NOMO-1 treated with DMSO at 0.1 percent for 48 hours (cell line): ENCODE results near the gene C17orf67.

ENCODE experiments used
- DNase-seq: peaks from one replicate; lab custom pipeline; 2025; ENCODE audit not compliant: unreplicated experiment; lab: John Stamatoyannopoulos, UW

The C17orf67 gene

DNA sequence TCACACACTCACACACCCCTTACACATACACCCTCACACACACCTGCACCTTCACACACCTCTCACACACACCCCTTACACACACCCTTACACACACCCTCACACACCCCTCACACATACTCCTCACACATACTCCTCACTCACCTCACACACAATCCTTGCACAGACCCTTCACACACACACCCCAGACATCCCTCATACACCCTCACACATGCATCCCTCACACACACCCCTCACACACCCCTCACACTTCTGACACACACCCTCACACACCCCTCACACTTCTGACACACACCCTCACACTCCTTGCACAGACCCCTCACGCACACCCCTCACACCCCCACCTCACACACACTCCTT, 23.9 kb downstream of the C17orf67 start:
- DNase-seq, result no peak

DNA sequence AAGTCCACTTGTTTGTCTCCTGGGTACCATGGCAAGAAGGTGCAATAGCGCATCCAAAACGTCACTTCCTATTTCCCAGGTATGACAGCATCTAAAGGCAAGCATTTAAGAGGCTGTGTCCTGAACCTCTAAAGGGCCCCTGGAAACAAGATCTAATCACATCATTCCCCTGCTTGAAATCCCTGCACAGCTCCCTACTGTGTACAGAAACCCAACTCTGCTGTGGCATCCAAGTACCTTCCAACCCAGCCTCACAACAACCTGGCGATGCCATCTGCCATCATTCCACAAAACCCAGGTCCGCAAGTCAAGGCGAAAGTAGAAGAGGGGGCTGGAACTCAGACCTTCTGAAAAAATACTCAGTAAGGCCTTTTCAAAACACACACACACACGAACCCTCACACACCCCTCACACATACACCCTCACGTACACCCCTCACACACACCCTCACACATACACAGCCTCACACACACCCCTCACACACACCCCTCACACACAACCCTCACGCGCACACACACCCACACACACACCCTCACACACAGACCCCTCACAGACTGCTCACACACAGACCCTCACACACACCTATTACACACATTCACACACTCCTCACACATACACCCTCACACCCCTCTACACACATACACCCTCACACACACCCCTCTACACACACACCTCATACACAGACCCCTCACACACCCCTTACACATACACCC, 24.5 kb downstream of the C17orf67 start:
- DNase-seq, result no peak

DNA sequence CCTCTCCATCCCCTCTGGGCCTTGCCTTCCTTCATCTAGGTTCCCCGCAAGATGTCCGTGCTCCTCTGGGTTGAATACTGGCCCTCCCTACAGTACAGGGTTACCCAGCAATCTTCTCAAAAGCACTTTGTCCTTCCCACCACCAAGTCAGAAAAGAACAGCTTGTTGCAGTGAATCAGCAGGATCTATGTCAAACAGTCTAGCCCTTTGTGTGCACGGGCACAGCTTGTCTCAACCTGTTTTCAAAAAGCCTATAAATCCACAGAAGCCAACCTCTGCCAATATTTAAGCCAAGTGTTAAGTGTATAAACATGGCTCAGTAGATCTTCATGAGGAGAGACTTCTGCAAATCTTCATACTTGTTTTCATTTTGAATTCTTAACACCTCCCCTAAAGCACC, 25.2 kb downstream of the C17orf67 start:
- DNase-seq, result no peak

DNA sequence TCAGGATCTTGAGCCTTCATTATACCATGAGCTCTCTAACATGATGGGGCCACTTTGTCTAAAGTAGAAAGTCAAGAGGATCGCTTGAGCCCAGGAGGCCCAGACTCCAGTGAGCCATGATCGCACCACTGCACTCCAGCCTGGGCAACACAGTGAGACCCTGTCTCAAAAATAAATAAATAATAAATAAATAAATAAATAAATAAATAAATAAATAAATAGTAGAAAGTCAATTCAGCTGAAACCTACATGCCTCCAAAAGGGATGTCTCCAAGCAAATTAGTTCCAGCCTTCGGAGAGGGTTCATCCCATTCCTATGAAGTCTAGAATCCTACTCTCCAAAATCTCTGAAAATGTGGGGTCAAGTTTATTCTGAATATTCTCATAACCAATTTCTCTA, 26.0 kb downstream of the C17orf67 start:
- no peak for DNase-seq

DNA sequence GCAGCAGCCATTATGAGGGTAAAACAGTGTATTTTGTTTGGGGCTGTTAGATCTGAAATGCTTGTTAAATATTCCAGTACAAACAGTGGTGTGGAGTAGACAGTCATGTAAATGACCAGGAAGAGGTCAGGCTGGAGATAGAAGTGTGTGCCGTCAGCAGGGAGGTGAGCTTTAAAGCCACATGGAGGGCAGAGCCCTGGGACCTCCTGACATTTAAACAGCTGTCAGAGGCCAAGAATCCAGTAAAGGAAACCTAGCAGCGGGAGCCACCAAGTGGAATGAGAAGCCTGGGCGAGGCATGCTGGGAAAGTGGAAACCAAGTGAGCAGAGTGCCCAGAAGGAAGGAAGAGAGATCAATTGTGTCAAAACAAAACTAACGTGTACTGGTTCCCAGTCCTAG, 26.8 kb downstream of the C17orf67 start:
- DNase-seq, result no peak

DNA sequence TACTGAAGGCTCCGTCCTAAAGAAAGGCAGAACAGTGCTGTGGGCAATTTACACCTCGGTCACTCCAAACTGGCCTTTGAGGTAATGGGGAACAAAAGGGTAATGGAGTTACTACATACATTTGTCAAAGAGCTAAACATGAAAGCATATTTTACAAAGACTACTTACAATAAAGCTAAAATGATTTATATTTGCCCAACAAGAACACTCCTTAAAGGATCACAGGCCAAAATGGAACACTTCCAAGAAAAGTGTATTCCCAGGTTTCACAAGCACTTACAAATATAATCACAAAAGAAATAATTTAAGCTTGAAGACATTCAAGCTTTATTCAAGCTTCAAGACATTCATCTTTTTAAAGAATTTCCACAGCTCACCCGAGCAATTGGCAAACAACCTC, 29.3 kb downstream of the C17orf67 start:
- DNase-seq, result no peak

DNA sequence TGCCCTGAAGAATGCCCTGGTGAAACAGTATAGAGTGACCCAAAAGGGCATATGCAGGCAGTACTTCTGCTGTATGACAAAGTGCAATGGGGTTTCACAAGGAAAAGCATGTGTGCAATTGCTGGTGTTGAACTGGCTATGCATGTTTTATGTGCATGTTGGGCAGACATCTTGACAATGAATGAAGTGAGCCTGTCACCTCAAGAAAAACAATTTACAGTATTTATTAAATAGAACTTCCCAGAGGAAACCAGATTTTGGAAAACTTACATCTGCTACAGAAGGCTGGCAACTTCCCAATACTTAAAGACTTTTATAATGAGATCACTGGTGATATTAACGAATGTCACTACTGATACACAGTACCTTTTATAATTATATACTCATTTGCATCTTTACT, 30.6 kb downstream of the C17orf67 start:
- no peak for DNase-seq

DNA sequence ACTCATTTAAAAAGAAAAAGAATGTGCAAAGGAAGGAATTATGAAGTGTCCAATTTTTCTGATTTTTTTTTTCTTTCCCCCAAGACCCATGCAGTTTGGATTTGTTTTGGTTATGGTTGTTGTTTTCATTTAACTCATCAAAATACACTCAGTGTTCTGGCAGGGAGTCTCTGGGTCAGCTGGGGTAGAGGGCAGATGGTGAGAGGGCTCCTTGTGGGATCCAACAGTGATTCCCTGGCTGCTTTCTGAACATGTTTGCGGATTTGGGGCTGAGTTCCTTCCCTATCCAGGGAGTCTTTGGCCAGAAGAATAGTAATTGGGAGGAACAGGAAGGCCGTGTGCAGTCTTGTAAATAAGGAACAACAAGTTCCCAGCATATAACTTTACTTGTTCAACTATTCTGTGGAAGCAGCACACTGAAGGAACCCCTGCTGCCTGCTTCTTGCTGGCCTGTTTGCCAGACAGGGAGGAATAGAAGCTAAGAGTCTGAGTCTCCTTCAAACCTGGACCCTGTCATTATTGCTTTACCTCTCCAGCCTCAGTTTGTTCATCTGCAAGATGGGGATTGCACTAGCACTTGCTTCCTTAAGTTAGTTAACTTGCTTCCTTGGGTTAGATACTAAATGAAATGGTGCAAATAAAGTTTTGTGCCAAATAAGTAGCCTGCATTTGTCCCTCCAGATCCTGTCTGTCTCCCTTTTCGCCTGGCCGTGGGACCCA, 32.1 kb downstream of the C17orf67 start:
- no peak for DNase-seq

DNA sequence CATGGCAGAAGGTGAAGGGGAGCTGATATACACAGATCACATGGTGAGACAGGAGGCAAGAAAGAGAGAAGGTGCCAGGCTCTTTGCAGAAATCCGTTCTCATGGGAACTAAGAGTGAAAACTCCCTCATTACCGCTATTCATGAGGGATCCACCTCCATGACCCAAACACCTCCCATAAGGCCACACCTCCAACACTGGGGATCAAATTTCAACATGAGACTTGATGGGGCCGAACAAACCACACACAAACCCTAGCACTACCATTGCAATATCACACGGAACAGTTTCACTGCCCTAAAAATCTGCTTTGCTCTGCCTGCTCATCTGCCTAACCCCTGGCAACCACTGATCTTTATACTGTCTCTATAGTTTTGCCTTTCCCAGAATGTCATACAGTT, 34.8 kb downstream of the C17orf67 start:
- peak; percentile 87 for DNase-seq

DNA sequence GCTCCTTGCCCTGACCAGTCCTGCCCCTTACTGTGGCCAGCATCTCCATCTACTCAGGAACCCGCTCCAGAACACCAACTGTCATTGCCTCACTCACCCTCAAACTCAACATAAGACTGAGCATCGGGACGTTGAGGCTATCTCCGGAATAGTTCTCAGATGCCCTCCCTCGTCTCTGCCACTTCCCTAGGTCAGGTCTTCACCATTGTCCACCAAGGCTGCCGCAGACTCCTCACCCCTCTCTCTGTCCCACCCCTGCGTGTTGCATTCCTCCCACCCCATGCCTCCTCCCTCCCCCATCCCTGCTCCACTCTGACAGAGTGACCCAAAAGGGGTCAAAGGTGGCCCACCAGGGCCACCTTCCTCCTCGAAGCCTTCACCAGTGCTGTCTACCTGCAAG, 37.2 kb downstream of the C17orf67 start:
- DNase-seq, result no peak

DNA sequence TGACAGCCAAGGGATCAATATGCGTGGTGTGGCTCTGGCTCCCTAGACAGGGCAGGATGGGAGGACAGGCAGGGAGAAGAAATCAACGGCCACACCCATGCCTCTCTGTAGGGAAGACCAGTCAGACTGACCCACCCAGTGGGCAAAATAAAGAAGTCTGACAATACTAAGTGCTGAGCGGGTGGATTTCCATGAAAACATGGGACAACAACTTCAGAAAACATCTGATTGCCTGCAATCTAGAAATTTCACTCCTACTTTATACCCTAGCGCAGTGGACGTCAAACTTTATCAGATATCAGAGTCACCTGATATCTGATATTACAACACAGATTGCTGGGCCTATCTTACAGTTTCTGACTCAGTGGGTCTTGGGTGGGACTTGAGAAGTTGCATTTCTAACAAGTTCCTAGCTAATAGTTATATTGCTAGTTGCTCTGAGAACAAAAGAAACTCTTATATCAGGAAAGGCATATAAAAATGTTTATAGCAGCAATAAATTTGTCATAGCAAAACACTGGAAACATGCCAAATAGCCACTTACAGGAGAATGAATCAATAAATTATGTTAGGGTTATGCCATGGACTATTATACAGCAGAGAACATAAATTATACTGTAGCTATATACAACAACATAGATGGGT, 38.4 kb downstream of the C17orf67 start:
- no peak for DNase-seq

DNA sequence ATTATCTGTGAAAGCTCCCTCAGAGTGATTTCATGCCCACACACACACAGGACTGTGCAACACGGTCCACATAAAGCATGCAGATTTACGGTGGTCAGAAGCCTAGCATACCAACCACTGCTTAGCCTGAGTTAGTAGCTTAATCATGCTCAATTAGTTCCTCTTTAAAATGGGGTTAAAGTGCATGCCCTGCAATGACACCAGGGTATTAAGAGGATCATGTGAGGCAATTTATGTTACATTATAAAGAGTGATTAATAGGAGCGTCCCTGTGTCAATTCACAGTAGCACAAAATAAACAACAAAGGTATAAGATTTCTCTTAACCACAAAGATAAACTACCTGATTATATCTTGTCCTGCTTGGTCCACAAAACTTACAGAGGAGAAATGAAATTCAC, 39.8 kb downstream of the C17orf67 start:
- DNase-seq, result peak; percentile 92

DNA sequence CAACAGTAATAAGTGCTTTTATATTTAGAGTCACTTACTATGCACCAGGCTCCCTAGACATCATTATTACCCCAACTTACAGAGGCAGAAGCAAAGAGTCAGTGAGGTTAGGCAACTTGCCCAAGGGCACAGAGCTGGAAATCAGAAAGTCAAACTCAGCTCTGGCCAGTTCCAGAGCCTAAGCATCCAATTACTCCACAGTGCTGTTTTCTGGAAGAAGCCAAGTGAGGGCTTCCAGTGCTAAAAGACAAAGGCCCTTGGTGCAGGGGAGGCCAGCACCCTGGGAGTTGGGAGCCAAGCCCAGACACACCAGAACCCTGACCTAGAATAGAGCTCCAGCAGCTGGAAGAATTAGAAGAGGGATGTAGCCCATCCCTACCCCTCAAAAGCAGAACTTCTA, 40.2 kb downstream of the C17orf67 start:
- no peak for DNase-seq

DNA sequence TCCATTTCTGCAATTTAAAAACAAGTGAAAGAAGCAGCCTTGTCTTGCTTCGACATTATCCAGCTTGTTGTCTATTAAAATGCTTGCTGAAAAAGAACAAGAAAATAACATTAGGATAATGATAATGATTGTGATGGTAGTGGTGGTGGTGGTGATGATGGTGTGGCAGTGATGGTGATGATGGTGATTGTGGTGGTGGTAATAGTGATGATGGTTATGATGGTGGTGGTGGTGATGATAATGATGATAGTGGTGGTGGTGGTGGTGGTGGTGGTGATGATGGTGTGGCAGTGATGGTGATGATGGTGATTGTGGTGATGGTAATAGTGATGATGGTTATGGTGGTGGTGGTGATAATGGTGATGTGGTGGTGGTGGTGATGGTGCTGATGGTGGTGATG, 41.5 kb downstream of the C17orf67 start:
- no peak for DNase-seq

DNA sequence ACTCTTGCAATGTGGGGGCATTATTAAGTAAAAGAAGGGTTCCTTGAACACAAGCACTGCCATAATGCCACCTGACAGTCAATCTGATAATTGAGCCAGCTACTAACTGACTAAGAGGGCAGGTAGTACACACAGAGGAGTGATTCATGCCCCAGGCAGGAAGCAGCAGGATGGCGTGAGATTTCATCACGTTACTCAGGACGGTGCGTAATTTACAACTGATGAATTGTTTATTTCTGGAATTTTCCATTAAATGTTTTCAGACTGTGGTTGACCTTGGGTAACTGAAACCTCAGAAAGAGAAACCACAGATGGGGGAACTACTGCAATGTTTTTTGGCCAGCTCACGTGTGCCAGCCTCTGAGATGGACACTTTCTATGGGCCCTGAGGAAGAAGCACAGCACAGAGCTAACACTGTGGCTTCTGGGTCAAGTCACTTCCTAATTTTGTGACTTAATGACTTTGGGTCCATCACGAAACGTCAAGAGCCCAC, 46.7 kb downstream of the C17orf67 start:
- peak; percentile 100 for DNase-seq

DNA sequence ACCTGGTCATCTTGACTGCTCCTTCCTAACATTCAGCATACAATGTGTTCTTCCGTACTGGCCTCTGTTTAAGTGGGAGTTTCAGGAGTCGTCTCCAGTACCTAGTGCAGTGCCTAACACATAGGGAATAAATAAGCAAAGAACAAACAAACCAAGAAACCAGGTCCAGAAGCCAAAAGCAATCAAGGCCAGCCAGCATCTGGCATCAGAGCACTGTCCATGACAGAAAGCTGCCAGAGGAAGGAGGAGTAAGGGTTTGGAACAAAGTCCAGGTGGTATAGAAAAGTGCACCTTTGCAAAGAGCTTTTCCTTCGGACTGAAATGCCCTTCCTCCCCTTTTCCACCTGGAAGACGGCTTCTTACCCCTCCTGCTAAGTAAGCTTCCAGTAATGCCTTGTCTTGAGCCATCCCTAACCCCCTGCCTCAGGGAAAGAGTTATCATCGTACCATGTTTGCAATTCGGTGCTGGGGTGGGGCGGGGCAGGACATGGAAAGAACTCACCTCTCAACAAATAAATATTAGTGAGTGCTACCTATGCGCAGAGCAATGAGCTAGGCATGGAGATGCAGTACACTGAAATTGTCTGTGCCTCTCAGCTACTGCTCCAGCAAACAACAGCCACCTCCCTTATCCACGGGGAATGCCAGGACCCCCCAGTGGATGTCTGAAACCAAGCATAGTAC, 47.6 kb downstream of the C17orf67 start:
- DNase-seq, result no peak

DNA sequence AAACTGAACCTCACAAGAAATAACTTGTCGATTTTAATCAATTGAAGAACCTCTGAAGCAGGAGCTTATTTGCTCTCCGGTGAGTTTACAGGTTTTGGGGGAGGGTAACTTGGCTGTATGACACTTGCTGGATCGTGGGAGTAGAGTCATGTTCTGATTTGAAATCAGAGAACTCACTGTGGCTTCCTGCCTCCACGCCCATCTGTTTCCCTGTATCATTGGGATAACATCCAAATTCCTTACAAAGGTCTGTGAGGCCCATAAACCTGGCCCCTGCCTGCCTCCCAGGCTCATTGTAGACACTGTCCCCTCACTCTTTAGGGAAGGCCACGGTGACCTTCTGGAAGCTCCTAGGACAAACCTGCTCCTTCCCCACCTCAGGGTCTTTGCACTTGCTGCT, 48.3 kb downstream of the C17orf67 start:
- DNase-seq, result no peak

DNA sequence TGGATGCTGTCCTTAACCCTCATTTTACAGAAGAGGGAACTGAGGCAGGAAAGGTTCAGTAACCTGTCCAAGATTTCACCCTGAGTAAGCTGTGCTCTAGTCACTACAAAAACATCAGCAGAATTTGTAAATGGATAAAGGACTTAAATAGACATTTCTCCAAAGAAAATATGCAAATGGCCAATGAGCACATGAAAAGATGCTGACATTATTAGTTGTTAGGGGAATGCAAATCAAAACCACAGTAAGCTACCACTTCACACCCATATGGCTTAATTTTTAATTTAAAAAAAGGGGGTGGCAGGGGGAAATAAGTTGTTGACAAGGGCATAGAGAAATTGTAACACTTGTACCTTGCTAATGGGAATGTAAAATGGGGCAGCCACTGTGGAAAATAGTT, 51.4 kb downstream of the C17orf67 start:
- DNase-seq, result no peak

DNA sequence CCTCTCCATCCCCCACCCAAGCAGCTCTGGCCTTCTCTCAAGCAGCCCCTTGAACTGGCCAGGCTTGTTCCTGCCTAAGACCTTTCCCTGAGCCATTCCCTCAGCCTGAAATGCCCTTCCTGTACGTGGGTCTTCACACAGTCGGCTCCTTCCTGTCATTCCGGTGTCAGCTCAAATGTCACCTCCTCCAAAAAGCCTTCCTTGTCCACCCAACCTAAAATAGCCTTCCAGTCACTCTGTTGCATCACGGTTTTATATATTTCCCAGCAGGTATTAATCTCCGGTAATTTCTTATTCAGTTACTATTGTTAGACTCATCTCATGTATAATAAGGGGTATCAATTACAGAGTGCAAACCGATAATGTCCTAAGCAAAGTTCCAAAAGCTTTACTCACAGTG, 51.8 kb downstream of the C17orf67 start:
- no peak for DNase-seq

DNA sequence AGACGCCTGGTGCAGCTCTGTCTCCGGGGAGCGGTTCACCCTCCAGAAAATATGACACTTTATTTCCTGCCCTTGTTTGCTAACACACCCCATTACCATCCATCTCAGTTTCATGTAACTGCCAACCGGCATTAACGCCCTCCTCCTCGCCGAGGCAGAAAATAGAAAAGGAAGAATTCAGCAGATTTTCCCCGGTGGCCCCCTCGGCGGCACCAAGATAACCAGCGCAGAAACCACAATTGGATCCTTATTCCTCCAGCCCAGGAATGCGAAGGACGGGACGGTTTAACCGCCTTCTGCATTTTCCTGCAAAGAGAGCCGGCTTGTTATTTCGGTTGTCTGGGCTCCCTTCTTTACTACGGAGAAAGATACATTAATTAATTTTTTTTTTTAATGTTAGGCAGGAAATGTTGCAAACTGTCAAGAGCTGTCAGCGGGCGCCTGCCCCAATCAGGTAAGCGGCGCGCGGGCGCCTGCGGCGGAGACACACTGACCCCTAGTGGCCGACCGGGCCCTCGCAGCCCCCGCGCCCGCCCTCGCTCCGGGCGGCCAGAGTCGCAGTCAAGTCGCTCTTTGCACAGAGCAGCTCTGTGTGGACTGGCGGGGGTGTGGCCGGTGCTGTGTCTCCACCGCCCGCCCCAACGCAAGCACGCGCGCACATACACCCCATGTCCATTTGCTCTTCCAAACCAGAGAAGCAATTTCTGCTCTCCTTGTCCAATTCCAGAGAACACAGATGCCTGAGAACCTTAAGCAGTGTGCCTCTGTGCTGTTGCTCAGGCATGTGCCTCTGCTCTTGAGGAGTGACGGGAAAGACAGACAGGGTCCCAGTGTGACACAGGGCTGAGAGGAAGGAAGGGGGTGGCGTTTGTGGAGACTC, 53.6 kb downstream of the C17orf67 start:
- peak; percentile 95 for DNase-seq

DNA sequence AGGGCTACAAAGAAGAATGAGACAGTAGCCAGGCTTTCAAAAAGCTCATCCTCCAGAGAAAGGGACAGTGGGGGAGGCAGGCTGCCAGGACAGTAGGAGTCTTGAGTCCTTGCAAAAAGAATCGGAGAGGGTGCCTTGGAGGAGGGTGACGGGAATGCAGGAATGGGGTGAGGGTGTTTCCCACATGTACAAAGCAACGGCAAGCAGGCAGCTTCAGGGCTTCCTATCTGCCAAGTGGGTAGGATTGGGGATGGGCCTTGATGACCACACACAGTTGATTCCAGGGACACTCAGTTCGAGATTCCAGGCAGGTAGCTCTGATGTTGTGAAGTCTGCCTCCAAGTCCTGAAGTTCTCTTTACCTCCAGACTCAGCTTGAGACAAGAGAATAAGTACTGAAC, 54.4 kb downstream of the C17orf67 start:
- DNase-seq, result no peak
